ENCODE data around the gene NEUROD2.

- TF ChIP-seq CTCF (IDR thresholded peaks at IDR 0.05; ENCODE audit: insufficient read depth, low read depth, low read length) (no peak), EZH2 (IDR thresholded peaks at IDR 0.05; ENCODE audit: insufficient read depth, low read length) (no peak)
These were observed 20.2 kb upstream of the NEUROD2 start for GRCh38 chr17:39627712-39628516.

Data from astrocyte (in vitro differentiated cells and primary cell).